GM18870 (cell line): ENCODE measurements around the gene MLH3.

Source experiments
- ATAC-seq: cut with Tn5 transposase; IDR thresholded peaks from one replicate; pipeline ENCODE4 v1.9.1; 2021; ENCODE audit warnings: moderate library complexity; ENCODE audit not compliant: unreplicated experiment

MLH3 gene

DNA sequence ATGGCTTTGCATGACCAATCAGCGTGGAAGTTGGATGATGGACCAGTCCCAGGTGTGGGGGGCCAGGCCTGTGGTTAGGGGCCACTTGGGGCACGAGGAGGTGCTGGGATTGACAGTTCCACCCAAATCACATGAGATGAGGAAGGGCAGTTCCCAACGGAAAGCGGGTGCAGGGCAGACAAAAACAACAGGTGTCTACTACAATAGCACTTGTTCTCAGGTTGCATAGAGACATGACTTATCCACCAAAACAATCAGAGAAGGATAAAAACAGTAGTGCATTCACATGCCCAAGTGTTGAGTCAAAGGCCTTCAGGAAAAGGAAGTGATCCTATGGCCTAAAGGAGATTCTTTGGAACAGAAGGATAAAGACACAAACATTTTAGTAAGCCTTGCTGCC, 63.1 kb downstream of the MLH3 start:
- no peak for ATAC-seq

DNA sequence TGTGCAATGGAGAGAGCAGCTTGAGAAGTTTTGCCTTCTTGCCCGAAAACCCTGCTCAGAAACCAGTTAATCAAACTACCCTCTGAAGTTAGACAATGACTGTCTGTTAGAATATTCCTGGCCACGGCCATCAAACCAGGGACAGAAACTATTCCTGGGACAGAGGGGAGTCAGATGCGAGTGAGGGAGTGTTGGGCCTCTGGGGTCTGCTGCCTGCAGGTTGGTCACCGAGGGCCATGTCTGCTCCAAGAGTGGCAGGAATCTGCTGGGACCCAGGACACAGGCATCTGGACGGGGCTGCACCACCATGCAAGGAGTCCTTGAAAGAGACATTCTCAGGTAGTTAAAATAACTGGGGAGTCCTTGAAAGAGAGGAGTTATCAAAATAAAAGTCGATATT, 65.5 kb downstream of the MLH3 start:
- ATAC-seq, result no peak

DNA sequence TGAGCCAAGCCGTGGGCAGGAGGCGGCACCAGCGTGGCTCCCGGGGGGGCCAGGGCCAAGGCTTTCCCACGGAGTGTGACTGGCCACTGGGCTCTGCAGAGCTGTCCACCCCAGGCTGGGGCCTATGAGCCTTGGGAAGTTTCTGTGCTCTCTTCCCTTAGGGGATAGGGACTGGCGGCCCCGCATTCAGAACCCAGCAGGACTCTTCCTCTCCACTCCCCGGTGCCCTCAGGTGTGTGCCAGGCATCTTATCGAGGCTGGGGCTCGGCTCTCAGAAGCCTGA, 66.3 kb downstream of the MLH3 start:
- ATAC-seq, result no peak

DNA sequence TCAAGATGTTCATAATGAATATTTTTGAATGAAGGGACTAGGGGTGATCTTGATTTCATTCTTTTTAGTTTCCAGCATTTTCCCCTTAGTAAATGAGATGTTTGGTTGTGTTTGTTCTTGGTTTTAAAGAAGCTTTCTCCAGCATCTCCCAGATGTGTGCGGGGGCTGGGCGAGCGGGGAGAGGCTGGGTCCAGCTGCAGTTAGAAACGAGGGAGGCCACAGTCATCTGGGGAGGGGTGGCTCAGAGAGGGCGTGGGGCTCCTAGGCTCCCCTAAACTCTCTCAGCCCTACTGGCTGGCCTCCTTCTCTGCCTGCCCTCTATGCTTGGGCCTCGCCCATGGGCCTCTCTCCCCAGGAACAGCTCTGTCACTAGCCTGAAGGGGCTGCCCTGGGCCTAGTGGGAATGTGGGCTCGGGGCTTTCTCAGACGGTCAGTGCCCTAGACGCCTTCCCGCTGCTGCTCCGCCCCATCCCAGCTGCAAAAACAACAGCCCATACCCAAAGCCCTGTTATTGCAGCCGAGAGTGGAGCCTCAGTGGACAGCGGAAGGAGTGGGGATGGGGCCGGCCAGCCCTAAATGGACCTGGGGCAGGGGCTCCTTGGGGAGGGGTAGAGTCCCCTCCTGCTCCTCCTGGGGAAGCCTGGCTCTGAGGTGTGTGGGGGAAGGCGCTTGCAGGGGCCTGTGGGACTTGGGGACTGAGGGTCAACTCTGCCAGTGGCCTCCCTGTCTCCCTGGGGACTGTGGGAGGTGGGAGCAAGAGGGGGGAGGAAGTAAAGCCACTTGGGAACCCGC, 66.8 kb downstream of the MLH3 start:
- no peak for ATAC-seq

- no peak for ATAC-seq
Observed at GRCh38 chr14:74983343-74983742, 67.9 kb downstream of the MLH3 start.

DNA sequence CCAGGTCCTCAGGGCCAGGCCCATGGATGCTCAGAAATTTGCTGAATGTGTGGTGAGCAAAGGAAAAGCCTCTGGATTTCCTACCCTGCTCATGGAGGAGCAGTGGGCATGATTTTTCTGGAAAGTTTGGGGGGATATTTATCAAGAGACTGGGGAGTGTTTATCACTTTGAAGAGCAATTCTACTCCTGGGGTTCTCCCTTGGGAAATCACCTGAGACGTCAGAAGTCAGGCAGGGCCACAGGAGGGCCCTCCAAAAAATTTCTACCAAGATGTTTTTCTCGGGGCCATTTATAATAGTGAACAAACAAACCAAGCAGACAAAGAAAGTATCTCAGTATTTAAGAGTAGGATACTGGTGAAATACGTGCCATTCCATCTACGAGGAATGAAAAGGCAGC, 68.6 kb downstream of the MLH3 start:
- no peak for ATAC-seq

DNA sequence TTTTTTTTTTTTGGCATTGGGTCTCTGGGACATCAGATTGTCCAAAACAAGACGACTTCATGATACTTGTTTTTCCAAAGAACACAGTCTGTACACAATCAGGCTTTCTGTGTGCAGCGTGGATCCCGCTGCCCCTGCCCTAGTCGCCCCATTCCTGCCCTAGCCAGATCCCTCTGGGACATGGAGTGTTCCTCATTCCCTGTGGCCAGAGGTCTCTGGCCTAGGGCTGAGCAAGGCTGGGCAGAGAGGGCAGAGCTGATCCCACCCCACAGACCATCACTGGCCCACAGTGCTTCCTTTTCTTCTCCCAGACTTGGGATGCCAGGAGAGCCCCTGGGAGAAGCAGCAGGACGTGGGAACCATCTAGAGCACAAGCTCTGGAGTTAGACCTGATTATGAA, 69.4 kb downstream of the MLH3 start:
- no peak for ATAC-seq

DNA sequence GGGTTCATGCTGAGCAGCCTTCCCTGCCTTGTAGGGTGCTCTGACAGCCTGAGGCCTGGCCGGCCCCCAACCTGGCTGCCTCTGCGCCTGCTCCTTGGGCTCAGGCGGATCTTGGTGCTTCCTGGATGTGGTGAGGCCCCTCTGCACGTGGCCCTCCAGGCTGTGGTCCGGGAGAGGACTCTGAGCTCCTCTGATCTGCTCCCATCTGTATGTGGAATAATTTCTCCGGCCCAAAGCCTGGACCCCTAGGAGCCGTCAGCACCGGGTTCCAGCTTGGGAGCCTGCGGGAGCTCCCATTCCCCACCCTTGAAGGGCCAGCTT, 69.8 kb downstream of the MLH3 start:
- no peak for ATAC-seq

DNA sequence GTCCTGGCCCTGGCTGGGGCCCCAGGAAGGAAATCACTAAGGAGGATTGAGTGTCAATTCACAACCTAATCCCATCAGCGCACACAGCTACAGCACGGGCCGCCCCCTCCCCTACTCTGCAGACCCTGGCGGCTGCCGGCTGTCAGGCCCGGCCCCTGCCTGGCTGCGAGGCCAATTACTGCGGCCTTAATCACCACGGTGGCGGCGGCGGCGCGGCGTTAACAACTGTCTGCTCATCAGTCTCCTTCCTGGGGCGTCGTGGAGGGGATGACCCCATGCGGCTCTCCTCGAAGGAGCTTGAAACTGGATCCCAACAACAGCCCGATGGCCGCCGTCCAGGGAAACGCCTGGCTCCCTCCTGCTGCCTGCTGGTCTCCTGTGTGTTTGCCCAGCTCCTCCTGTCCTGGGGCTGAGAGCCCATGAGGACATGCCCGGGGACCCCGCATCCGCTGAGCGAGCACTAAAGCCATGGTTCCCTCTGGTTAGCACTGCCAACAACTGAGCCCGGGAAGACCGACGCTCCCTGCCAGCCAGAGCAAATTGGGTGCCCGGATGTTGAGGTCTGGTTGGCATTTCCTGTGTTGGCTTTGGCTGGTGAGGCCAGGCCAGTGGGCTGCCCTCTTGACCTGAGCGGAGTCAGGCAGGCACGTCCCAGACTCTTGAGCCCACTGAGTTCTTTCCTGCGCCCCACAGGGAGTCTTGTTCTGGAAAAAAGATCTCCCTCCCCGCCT, 70.4 kb downstream of the MLH3 start:
- ATAC-seq, result no peak

DNA sequence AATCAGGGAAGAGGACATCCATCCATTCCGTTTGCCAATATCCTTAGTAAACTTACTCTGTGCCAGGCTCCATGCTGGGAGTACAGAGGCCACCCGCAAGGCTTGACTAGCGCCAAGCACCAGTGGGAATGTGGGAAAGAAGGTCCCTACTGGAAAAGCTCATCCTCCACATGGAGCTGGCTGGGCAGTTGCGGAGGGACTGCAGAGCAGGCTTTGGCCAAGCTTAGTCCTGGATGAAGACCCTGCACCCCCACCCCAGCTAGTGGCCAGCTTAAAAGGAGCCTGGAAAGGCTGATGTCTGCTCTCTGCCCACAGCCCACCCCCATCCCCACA, 70.9 kb downstream of the MLH3 start:
- ATAC-seq, result no peak

DNA sequence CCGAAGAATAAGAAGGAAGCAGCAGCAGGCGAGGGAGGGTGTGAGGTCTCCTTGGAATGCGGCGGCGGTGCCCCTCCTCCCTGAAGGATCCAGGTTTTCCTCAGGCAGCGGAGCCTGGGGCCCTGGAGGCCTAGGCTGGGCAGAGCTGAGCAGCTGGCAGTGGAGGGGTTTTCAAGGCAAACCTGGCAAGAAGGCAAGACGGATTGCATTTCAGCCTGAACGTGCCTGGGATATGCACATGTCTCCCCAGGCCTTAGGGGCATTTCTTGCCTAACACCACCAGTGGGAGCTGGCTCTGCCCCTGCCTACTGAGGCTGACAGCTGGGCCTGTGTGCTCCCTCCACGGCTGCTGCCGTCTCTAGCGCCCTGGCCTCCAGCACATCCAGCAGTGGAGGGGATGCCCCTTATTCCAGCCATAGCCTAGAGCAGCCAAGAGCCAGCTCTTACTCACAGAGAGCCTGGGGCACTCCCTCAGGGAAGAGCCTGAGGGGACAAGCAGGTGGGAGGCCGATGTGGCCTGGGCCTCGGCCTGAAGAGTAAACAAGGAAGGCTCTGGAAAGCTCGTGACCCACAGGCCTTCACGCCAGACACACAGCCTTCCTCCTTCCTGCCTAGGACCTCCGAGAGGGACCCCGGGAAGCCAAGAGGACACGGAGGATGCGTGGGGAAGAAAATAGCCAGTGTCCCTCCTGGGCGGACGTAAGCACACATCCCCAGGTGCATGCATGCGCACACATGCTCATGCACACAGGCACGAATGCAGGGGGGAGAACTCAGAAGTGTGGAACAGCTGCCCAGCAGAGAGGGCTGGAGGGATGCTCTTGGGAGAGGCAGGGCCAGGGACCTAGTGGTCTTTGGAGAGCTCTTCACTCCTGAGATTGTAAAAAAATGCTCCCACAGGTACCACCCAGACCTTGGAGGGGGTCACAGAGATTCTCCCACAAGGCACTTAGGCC, 71.5 kb downstream of the MLH3 start:
- no peak for ATAC-seq

- no peak for ATAC-seq
Observed at GRCh38 chr14:74979029-74979428, 72.2 kb downstream of the MLH3 start.

DNA sequence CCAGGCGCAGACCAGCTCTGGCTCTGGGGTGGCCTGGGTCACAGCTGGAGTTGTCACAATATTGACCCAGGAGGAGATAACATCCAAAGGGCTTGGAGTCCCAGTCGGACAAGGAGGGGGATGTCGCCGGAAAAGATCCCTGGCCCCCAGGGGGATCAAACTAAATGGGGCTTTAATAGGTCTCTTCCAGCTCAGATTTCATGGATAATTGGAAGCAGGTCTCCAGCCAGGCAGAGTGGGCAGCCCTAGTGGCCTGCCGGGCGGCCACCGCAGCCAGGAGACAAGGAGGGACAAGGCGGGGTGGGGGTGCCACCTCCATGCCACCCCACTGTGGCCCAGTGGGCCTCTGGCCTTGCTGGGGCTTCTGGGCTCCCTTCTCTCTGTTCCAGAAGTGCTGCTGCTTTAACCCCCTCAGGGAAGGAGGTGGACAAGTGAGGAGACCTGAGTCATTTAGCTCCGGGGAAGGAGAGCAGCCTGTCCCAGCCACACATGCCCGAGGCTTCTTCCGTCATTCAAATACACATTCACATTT, 72.8 kb downstream of the MLH3 start:
- no peak for ATAC-seq

GRCh38 chr14:74977901-74978385, 73.3 kb downstream of the MLH3 start:
- ATAC-seq, result no peak

DNA sequence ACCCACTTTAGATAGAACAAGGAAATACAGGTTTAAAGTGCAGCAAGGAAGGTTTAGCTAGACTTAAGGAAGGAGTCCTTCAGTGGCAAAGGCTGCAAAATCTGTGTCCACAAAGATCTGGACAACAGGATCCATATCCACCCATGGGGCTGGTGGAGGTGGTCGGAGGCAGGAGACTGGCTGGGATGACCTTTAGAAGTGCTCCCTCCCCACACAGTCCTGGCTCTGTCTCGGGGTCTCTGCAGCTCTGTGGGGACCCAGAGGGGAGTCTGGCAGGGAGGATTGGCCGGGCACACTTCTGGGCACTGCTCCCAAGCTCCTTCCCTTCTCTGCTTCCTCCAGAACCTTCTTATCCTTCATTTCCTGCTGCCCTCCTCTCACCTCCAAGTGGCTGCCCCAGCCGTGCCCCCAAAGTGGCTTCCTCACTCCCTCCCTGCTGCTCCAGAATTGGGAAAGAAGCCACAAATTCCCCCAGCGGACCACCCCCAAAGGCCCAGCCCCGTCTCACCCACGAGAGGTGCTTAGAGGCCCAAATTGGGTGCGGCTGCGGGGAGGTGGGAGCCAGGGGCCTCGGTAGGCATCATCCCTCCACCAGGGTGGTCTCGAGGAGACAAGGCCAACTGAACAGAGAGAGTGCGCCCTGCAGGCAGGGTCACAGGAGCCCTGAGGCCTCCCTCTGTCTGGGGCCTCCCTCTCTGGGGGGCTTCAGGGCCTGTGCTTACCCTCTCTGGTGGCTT, 73.9 kb downstream of the MLH3 start:
- ATAC-seq, result no peak

GRCh38 chr14:74976264-74977113, 74.8 kb downstream of the MLH3 start:
- ATAC-seq, result no peak

GRCh38 chr14:74975059-74975810, 76.0 kb downstream of the MLH3 start:
- no peak for ATAC-seq

GRCh38 chr14:74974364-74975058, 76.8 kb downstream of the MLH3 start:
- ATAC-seq, result no peak
